ENCODE measurements around the gene TMEM245.

- TF ChIP-seq POLR2A (IDR thresholded peaks at IDR 0.05) (no peak), CTCF (IDR thresholded peaks at IDR 0.05) (no peak)
Observed at GRCh38 chr9:109030426-109030825, 89.3 kb downstream of the TMEM245 start.
